Trophoblast cell (in vitro differentiated cells and primary cell): ENCODE results near the gene CRYBB2. TPM values are rescaled to one million over a fixed set of nuclear protein-coding genes. Genes with fewer than 3 reads are reported as not detected.

Source experiments
- DNase-seq, 2 donors: peaks; one replicate each; pipeline ENCODE4 v3.0.0-alpha.2; 2016
- H2AFZ ChIP-seq: 2 replicates; pipeline ENCODE4 v1.6.1; 2013; ENCODE audit warnings: low read length, moderate library complexity, mild to moderate bottlenecking; ENCODE audit not compliant: insufficient read depth, poor library complexity
- H2AK5ac ChIP-seq: 2 replicates; pipeline ENCODE4 v1.6.1; 2013; ENCODE audit warnings: mild to moderate bottlenecking, low read length
- H2BK120ac ChIP-seq: 2 replicates; pipeline ENCODE4 v1.6.1; 2013; ENCODE audit warnings: low read length, mild to moderate bottlenecking, moderate library complexity; ENCODE audit not compliant: insufficient read depth, poor library complexity
- H2BK12ac ChIP-seq: 2 replicates; pipeline ENCODE4 v1.6.1; 2013; ENCODE audit warnings: mild to moderate bottlenecking, low read length, moderate library complexity
- H2BK5ac ChIP-seq: 2 replicates; pipeline ENCODE4 v1.6.1; 2013; ENCODE audit warnings: low read length, low read depth, moderate library complexity, mild to moderate bottlenecking; ENCODE audit not compliant: poor library complexity
- H3K14ac ChIP-seq: 2 replicates; pipeline ENCODE4 v1.6.1; 2013; ENCODE audit warnings: mild to moderate bottlenecking, low read length
- H3K18ac ChIP-seq: 2 replicates; pipeline ENCODE4 v1.6.1; 2013; ENCODE audit warnings: mild to moderate bottlenecking, low read length
- H3K23ac ChIP-seq: 2 replicates; pipeline ENCODE4 v1.6.1; 2013; ENCODE audit warnings: low read length
- H3K27ac ChIP-seq: 2 replicates; pipeline ENCODE4 v1.5.1; 2013; ENCODE audit warnings: low read depth, mild to moderate bottlenecking, inconsistent platforms, low read length, moderate library complexity
- H3K27me3 ChIP-seq: 2 replicates; pipeline ENCODE4 v1.6.1; 2013; ENCODE audit warnings: inconsistent platforms, mild to moderate bottlenecking, low read length, moderate library complexity; ENCODE audit not compliant: insufficient read depth
- H3K36me3 ChIP-seq, 2 experiments: 1 replicate in 1 of 2; 2 replicates in 1 of 2; pipeline ENCODE4 v1.6.1; 2013; ENCODE audit warnings: low read length in 2 of 2, mild to moderate bottlenecking in 2 of 2, moderate library complexity in 1 of 2; ENCODE audit not compliant: insufficient read depth in 2 of 2, control insufficient read depth in 1 of 2
- H3K4ac ChIP-seq: 2 replicates; pipeline ENCODE4 v1.6.1; 2013; ENCODE audit warnings: low read depth, mild to moderate bottlenecking, low read length, moderate library complexity
- H3K4me1 ChIP-seq, 2 experiments: 1 replicate in 1 of 2; 2 replicates in 1 of 2; pipeline ENCODE4 v1.6.1; 2013; ENCODE audit warnings: low read length in 2 of 2, mild to moderate bottlenecking in 2 of 2, moderate library complexity in 1 of 2; ENCODE audit not compliant: insufficient read depth in 2 of 2, control insufficient read depth in 1 of 2
- H3K4me2 ChIP-seq: 2 replicates; pipeline ENCODE4 v1.6.1; 2013; ENCODE audit warnings: inconsistent platforms, mild to moderate bottlenecking, low read length, moderate library complexity
- H3K4me3 ChIP-seq: 2 replicates; pipeline ENCODE4 v1.5.1; 2013; ENCODE audit warnings: mild to moderate bottlenecking, low read depth, low read length, inconsistent platforms
- H3K79me1 ChIP-seq: one replicate; pipeline ENCODE4 v1.6.1; 2013; ENCODE audit warnings: low read length
- H3K79me2 ChIP-seq: 2 replicates; pipeline ENCODE4 v1.6.1; 2013; ENCODE audit warnings: low read length, mild to moderate bottlenecking; ENCODE audit not compliant: control insufficient read depth, insufficient read depth, poor library complexity
- H3K9ac ChIP-seq: 2 replicates; pipeline ENCODE4 v1.6.1; 2013; ENCODE audit warnings: mild to moderate bottlenecking, low read length
- H3K9me3 ChIP-seq: 2 replicates; pipeline ENCODE4 v1.6.1; 2013; ENCODE audit warnings: low read depth, mild to moderate bottlenecking, control low read depth, inconsistent platforms, low read length; ENCODE audit not compliant: insufficient read depth
- H4K12ac ChIP-seq: 2 replicates; pipeline ENCODE4 v1.6.1; 2013; ENCODE audit warnings: low read depth, mild to moderate bottlenecking, low read length, moderate library complexity
- H4K8ac ChIP-seq: 2 replicates; pipeline ENCODE4 v1.6.1; 2013; ENCODE audit warnings: low read depth, mild to moderate bottlenecking, low read length, moderate library complexity
- H4K91ac ChIP-seq: one replicate; pipeline ENCODE4 v1.6.1; 2013; ENCODE audit warnings: low read depth, mild to moderate bottlenecking, low read length, moderate library complexity
- WGBS: extraction: QIAGEN DNeasy Blood & Tissue Kit; methylation state at CpG from one replicate; pipeline ENCODE4 v1.1.7; 2013; ENCODE audit warnings: missing lambda C conversion rate; ENCODE audit not compliant: insufficient read length, insufficient coverage; ENCODE audit errors: extremely low coverage; 5-methylcytosine and 5-hydroxymethylcytosine counted together
- polyA plus RNA-seq: library from polyadenylated mRNA; stranded (reverse); fragments of 200-250 nt; gene quantifications from 2 replicates; pipeline ENCODE4 v1.2.3, GENCODE V29; 2013

CRYBB2 gene
- polyA plus RNA-seq, result 0.08 TPM in 1 of 2 replicates, not detected in the other

- WGBS, result no CpG with 5 or more reads among the region's 19 CpGs
- Histone ChIP-seq H3K4me2 (no peak within 1 kb of the TSS), H3K36me3 (no peaks in the 10 kb centered on the region), H2AFZ (no peak within 1 kb of the TSS), H3K27me3 (no peaks in the 10 kb centered on the region), H3K27ac (no peak within 1 kb of the TSS), H3K14ac (no peak within 1 kb of the TSS), H3K79me2 (no peaks in the 10 kb centered on the region), H3K9ac (no peak within 1 kb of the TSS), H4K8ac (no peak within 1 kb of the TSS), H2BK5ac (no peak within 1 kb of the TSS), H3K79me1 (no peaks in the 10 kb centered on the region), H3K4me3 (no peak within 1 kb of the TSS), H3K4ac (no peak within 1 kb of the TSS), H3K4me1 (no peaks in the 10 kb centered on the region), H2BK12ac (no peak within 1 kb of the TSS), H3K23ac (no peak within 1 kb of the TSS), H4K91ac (no peak within 1 kb of the TSS), H2AK5ac (no peak within 1 kb of the TSS), H4K12ac (no peak within 1 kb of the TSS), H3K9me3 (no peaks in the 10 kb centered on the region), H2BK120ac (no peak within 1 kb of the TSS), H3K18ac (no peak within 1 kb of the TSS)
- no peak for DNase-seq
Measured at GRCh38 chr22:25219211-25219689, at the start of gene CRYBB2. CRYBB2 (plus strand) TSS chr22:25219639; CDS start chr22:25221430, 1,791 bp downstream.

- Histone ChIP-seq H4K8ac (no peak overlapping the region), H4K91ac (no peak overlapping the region), H2AFZ (no peak overlapping the region), H3K79me2 (no peaks in the 10 kb centered on the region), H3K4me1 (no peaks in the 10 kb centered on the region), H3K27ac (no peak overlapping the region), H3K4me2 (no peak overlapping the region), H3K36me3 (peaks cover 21 to 27% of the 10 kb centered on the region in 2 experiments), H3K4me3 (no peak overlapping the region), H2AK5ac (no peak overlapping the region), H3K79me1 (no peaks in the 10 kb centered on the region), H3K9me3 (peaks cover 4% of the 10 kb centered on the region), H3K14ac (no peak overlapping the region), H3K4ac (no peak overlapping the region), H2BK120ac (no peak overlapping the region), H2BK5ac (no peak overlapping the region), H3K9ac (no peak overlapping the region), H3K18ac (no peak overlapping the region), H2BK12ac (no peak overlapping the region), H4K12ac (no peak overlapping the region), H3K23ac (no peak overlapping the region), H3K27me3 (no peaks in the 10 kb centered on the region)
- WGBS, result no CpG with 5 or more reads among the region's 16 CpGs
- DNase-seq, result no peak
Measured at GRCh38 chr22:25170426-25170980, 48.9 kb upstream of the CRYBB2 start.

GRCh38 chr22:25172153-25172552, 47.3 kb upstream of the CRYBB2 start:
- Histone ChIP-seq H3K18ac (no peak overlapping the region), H4K91ac (no peak overlapping the region), H4K8ac (no peak overlapping the region), H3K27ac (no peak overlapping the region), H4K12ac (no peak overlapping the region), H3K4me2 (no peak overlapping the region), H3K4ac (no peak overlapping the region), H3K36me3 (peaks cover 24 to 35% of the 10 kb centered on the region in 2 experiments), H3K4me1 (no peaks in the 10 kb centered on the region), H2AFZ (no peak overlapping the region), H2BK120ac (no peak overlapping the region), H3K14ac (no peak overlapping the region), H3K23ac (no peak overlapping the region), H3K27me3 (no peaks in the 10 kb centered on the region), H3K79me2 (no peaks in the 10 kb centered on the region), H3K9ac (no peak overlapping the region), H2BK12ac (no peak overlapping the region), H3K4me3 (no peak overlapping the region), H3K9me3 (peaks cover 2% of the 10 kb centered on the region), H3K79me1 (no peaks in the 10 kb centered on the region), H2AK5ac (no peak overlapping the region), H2BK5ac (no peak overlapping the region)
- DNase-seq, result no peak
- no CpG with 5 or more reads among the region's 5 CpGs for WGBS

GRCh38 chr22:25174156-25174887, 45.1 kb upstream of the CRYBB2 start:
- Histone ChIP-seq H4K8ac (no peak overlapping the region), H3K4me3 (no peak overlapping the region), H3K4me2 (no peak overlapping the region), H2AK5ac (no peak overlapping the region), H4K12ac (no peak overlapping the region), H3K14ac (no peak overlapping the region), H3K4ac (no peak overlapping the region), H3K79me1 (no peaks in the 10 kb centered on the region), H2BK12ac (no peak overlapping the region), H2AFZ (no peak overlapping the region), H3K4me1 (no peaks in the 10 kb centered on the region), H3K18ac (no peak overlapping the region), H3K27me3 (no peaks in the 10 kb centered on the region), H3K9me3 (peaks cover 2% of the 10 kb centered on the region), H3K9ac (no peak overlapping the region), H3K79me2 (no peaks in the 10 kb centered on the region), H2BK5ac (no peak overlapping the region), H3K23ac (no peak overlapping the region), H4K91ac (no peak overlapping the region), H3K27ac (no peak overlapping the region), H3K36me3 (peaks cover 37 to 45% of the 10 kb centered on the region in 2 experiments), H2BK120ac (no peak overlapping the region)
- DNase-seq, result no peak
- no CpG with 5 or more reads among the region's 13 CpGs for WGBS
